GM18519 (cell line): Measurements from ENCODE around the gene HS1BP3.

Experiments used
- ATAC-seq: cut with Tn5 transposase; IDR thresholded peaks from one replicate; pipeline ENCODE4 v1.9.1; 2021; ENCODE audit warnings: mild to moderate bottlenecking, moderate library complexity; ENCODE audit not compliant: unreplicated experiment, low FRiP score

HS1BP3 gene

GRCh38 chr2:20648206-20648605, 2.7 kb downstream of the HS1BP3 start:
- no peak for ATAC-seq

- no peak for ATAC-seq
Measured at GRCh38 chr2:20647738-20648137, 3.2 kb downstream of the HS1BP3 start.

GRCh38 chr2:20647211-20647610, 3.7 kb downstream of the HS1BP3 start:
- ATAC-seq = no peak

GRCh38 chr2:20646446-20646845, 4.5 kb downstream of the HS1BP3 start:
- ATAC-seq = no peak

- no peak for ATAC-seq
Measured at GRCh38 chr2:20645761-20646160, 5.1 kb downstream of the HS1BP3 start.

GRCh38 chr2:20645301-20645701, 5.6 kb downstream of the HS1BP3 start:
- ATAC-seq = no peak

GRCh38 chr2:20643826-20644225, 7.1 kb downstream of the HS1BP3 start:
- ATAC-seq = no peak

- no peak for ATAC-seq
Measured at GRCh38 chr2:20643060-20643459, 7.8 kb downstream of the HS1BP3 start.

- peak; percentile 90 for ATAC-seq
Measured at GRCh38 chr2:20642055-20642971, 8.6 kb downstream of the HS1BP3 start.

- ATAC-seq = no peak
Measured at GRCh38 chr2:20641123-20641985, 9.5 kb downstream of the HS1BP3 start.

- no peak for ATAC-seq
Measured at GRCh38 chr2:20640411-20641122, 10.3 kb downstream of the HS1BP3 start.

- ATAC-seq = no peak
Measured at GRCh38 chr2:20638646-20639430, 12.1 kb downstream of the HS1BP3 start.

- ATAC-seq = no peak
Measured at GRCh38 chr2:20638014-20638413, 12.9 kb downstream of the HS1BP3 start.

GRCh38 chr2:20637147-20637546, 13.8 kb downstream of the HS1BP3 start:
- ATAC-seq = no peak

GRCh38 chr2:20635675-20636584, 15.0 kb downstream of the HS1BP3 start:
- peak; percentile 72 for ATAC-seq

- no peak for ATAC-seq
Measured at GRCh38 chr2:20635113-20635510, 15.8 kb downstream of the HS1BP3 start.

GRCh38 chr2:20634507-20635112, 16.3 kb downstream of the HS1BP3 start:
- ATAC-seq = no peak

GRCh38 chr2:20633794-20634506, 16.9 kb downstream of the HS1BP3 start:
- ATAC-seq = no peak
